ENCODE data around the gene LIN28B. TPM values are rescaled to one million over a fixed set of nuclear protein-coding genes. Genes with fewer than 3 reads are reported as not detected.
"Not testable (repeated sequence)": the region's sequence is repeated elsewhere in the genome, so short reads cannot be mapped to it uniquely, and the experiment has no call there.

Gene LIN28B
- polyA plus RNA-seq, 1 donor from 2014 or later = 19.1 TPM

DNA sequence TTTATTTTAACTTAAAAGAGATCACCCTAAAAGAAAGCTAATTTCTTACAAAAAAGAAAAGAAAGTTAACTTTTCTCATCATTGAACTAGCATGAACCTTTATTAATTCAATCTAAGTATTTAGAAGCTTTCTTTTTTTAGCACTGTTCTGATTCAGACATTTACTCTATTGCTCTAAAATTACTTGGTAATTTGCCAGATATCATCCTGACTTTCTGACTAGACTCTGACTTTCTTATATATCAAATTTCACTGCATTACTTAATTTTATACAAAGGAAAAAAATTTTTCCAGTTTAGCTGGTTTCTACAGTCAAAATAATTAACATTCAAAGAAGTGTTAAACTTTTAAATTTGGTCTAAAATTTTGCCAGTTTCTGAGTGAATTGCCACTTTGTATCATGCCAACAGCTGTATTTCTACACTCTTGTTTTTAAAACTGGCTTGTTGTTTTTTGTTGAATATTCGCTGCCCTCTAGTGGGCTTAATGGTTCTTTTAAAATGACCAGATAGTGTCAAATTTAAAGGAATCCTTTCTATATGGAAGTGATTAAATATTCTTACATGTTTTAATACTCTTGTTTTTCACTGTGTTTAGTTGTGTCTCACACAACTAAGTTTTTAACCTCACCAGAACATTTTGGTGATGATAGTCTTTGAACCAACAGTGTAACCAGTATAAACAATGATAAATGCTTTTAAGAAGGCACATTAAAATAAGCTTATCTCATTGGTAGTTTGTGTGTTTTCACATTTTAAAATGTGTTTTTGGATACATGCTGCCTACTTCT lies 120.9 kb downstream of the LIN28B start:
- Histone ChIP-seq H3K9me3 (ENCODE audit: low read length) (no peaks in the 10 kb centered on the region), H3K27me3 (ENCODE audit: insufficient read depth, low read depth, low read length) (no peaks in the 10 kb centered on the region), H4K20me1 (ENCODE audit: insufficient read depth) (no peaks in the 10 kb centered on the region), H3K4me2 (ENCODE audit: low read length) (no peak overlapping the region), H3K4me3 (ENCODE audit: low read length) (no peak overlapping the region), H3K9me2 (ENCODE audit: insufficient read depth, low read length) (no peaks in the 10 kb centered on the region), H3K79me2 (replicated peaks; ENCODE audit: insufficient read depth, low read length) (peaks cover 12% of the 10 kb centered on the region), H3K36me3 (ENCODE audit: insufficient read depth, low read length) (no peaks in the 10 kb centered on the region), H2AFZ (ENCODE audit: low read depth, low read length) (no peak overlapping the region), H3K9ac (ENCODE audit: low read length) (no peak overlapping the region), H3F3A (ENCODE audit: insufficient read depth, low read length, poor library complexity, severe bottlenecking) (no peaks in the 10 kb centered on the region), H3K27ac (ENCODE audit: low read length) (no peak overlapping the region)
- no peak for TF ChIP-seq MXI1 (conservative IDR thresholded peaks at IDR 0.05; ENCODE audit: poor library complexity, severe bottlenecking)
- TF ChIP-seq RAD21 (conservative IDR thresholded peaks at IDR 0.05) = peak; percentile 80
- peak; percentile 75 for TF ChIP-seq SMC3 (conservative IDR thresholded peaks at IDR 0.05; ENCODE audit: poor library complexity)
- TF ChIP-seq, protein P1, sequence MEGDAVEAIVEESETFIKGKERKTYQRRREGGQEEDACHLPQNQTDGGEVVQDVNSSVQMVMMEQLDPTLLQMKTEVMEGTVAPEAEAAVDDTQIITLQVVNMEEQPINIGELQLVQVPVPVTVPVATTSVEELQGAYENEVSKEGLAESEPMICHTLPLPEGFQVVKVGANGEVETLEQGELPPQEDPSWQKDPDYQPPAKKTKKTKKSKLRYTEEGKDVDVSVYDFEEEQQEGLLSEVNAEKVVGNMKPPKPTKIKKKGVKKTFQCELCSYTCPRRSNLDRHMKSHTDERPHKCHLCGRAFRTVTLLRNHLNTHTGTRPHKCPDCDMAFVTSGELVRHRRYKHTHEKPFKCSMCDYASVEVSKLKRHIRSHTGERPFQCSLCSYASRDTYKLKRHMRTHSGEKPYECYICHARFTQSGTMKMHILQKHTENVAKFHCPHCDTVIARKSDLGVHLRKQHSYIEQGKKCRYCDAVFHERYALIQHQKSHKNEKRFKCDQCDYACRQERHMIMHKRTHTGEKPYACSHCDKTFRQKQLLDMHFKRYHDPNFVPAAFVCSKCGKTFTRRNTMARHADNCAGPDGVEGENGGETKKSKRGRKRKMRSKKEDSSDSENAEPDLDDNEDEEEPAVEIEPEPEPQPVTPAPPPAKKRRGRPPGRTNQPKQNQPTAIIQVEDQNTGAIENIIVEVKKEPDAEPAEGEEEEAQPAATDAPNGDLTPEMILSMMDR (IDR thresholded peaks at IDR 0.05; ENCODE audit: poor library complexity, severe bottlenecking) = peak; percentile 72

DNA sequence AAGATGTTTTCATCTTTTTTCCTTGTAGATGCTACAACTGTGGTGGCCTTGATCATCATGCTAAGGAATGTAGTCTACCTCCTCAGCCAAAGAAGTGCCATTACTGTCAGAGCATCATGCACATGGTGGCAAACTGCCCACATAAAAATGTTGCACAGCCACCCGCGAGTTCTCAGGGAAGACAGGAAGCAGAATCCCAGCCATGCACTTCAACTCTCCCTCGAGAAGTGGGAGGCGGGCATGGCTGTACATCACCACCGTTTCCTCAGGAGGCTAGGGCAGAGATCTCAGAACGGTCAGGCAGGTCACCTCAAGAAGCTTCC lies 121.4 kb downstream of the LIN28B start:
- Histone ChIP-seq H2AFZ (ENCODE audit: low read depth, low read length) (no peak overlapping the region), H3K4me3 (ENCODE audit: low read length) (no peak overlapping the region), H3K27me3 (ENCODE audit: insufficient read depth, low read depth, low read length) (no peaks in the 10 kb centered on the region), H3K9me2 (ENCODE audit: insufficient read depth, low read length) (no peaks in the 10 kb centered on the region), H3K9ac (ENCODE audit: low read length) (no peak overlapping the region), H3F3A (ENCODE audit: insufficient read depth, low read length, poor library complexity, severe bottlenecking) (no peaks in the 10 kb centered on the region), H3K79me2 (replicated peaks; ENCODE audit: insufficient read depth, low read length) (peaks cover 7% of the 10 kb centered on the region), H3K9me3 (ENCODE audit: low read length) (no peaks in the 10 kb centered on the region), H3K27ac (ENCODE audit: low read length) (no peak overlapping the region), H3K36me3 (ENCODE audit: insufficient read depth, low read length) (no peaks in the 10 kb centered on the region), H4K20me1 (ENCODE audit: insufficient read depth) (no peaks in the 10 kb centered on the region), H3K4me2 (ENCODE audit: low read length) (no peak overlapping the region)
- no peak for TF ChIP-seq TAF1 (IDR thresholded peaks at IDR 0.05; ENCODE audit: low read depth)
- TF ChIP-seq, protein P2, sequence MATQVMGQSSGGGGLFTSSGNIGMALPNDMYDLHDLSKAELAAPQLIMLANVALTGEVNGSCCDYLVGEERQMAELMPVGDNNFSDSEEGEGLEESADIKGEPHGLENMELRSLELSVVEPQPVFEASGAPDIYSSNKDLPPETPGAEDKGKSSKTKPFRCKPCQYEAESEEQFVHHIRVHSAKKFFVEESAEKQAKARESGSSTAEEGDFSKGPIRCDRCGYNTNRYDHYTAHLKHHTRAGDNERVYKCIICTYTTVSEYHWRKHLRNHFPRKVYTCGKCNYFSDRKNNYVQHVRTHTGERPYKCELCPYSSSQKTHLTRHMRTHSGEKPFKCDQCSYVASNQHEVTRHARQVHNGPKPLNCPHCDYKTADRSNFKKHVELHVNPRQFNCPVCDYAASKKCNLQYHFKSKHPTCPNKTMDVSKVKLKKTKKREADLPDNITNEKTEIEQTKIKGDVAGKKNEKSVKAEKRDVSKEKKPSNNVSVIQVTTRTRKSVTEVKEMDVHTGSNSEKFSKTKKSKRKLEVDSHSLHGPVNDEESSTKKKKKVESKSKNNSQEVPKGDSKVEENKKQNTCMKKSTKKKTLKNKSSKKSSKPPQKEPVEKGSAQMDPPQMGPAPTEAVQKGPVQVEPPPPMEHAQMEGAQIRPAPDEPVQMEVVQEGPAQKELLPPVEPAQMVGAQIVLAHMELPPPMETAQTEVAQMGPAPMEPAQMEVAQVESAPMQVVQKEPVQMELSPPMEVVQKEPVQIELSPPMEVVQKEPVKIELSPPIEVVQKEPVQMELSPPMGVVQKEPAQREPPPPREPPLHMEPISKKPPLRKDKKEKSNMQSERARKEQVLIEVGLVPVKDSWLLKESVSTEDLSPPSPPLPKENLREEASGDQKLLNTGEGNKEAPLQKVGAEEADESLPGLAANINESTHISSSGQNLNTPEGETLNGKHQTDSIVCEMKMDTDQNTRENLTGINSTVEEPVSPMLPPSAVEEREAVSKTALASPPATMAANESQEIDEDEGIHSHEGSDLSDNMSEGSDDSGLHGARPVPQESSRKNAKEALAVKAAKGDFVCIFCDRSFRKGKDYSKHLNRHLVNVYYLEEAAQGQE (IDR thresholded peaks at IDR 0.05; ENCODE audit: borderline replicate concordance) = no peak
- no peak for TF ChIP-seq MXI1 (conservative IDR thresholded peaks at IDR 0.05; ENCODE audit: poor library complexity, severe bottlenecking)

DNA sequence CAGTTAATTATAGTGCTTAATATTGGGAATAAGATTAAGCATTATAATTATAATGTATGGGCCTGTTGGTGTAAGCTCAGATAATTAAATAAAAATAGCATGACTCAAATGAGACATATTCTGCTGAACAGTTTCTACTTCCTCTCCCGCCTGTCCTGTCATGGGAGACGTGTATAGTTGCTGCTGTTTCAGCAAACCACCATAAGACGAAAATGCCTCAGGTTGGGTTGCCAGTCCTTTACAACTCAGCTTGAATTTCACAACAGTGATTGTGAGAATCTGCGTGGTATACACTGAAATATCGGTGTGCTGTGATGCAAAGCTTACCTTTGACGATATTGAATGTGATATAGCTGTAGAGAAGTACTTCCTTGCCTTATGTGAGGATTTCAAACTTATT lies 123.4 kb downstream of the LIN28B start:
- Histone ChIP-seq H4K20me1 (ENCODE audit: insufficient read depth) (no peaks in the 10 kb centered on the region), H3K9me2 (ENCODE audit: insufficient read depth, low read length) (no peaks in the 10 kb centered on the region), H3K9me3 (ENCODE audit: low read length) (no peaks in the 10 kb centered on the region), H3K9ac (ENCODE audit: low read length) (no peak overlapping the region), H3K27ac (ENCODE audit: low read length) (no peak overlapping the region), H2AFZ (ENCODE audit: low read depth, low read length) (no peak overlapping the region), H3K79me2 (replicated peaks; ENCODE audit: insufficient read depth, low read length) (peaks cover 5% of the 10 kb centered on the region), H3K27me3 (ENCODE audit: insufficient read depth, low read depth, low read length) (no peaks in the 10 kb centered on the region), H3K4me2 (ENCODE audit: low read length) (no peak overlapping the region), H3F3A (ENCODE audit: insufficient read depth, low read length, poor library complexity, severe bottlenecking) (no peaks in the 10 kb centered on the region), H3K36me3 (ENCODE audit: insufficient read depth, low read length) (no peaks in the 10 kb centered on the region), H3K4me3 (ENCODE audit: low read length) (no peak overlapping the region)
- TF ChIP-seq MXI1 (conservative IDR thresholded peaks at IDR 0.05; ENCODE audit: poor library complexity, severe bottlenecking) = no peak

DNA sequence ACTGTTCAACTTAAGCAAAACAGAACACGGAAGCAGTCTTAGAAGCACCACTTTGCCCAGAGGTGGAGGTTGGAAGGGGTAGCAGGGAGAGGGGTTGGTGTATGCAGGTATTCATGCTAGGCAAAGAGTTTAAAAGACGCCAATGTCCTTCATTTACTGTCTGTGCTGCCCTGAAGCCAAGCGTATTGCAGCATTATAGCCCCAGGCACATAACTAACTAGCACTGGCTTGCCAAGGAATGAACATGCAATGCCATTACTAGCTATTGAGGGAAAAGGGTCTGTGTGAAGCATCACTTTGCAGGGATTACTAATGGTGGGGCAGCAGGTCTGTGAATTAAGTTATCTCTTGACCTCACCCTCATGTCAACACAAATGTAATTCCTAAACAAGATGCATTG lies 124.8 kb downstream of the LIN28B start:
- not testable (repeated sequence) for H3K9me3 ChIP-seq (ENCODE audit: low read length); H3K4me2 ChIP-seq (ENCODE audit: low read length); H3K27ac ChIP-seq (ENCODE audit: low read length)

More for the DNA sequence above, 124.8 kb downstream of the LIN28B start:
- not testable (repeated sequence) for H3F3A ChIP-seq (ENCODE audit: insufficient read depth, low read length, poor library complexity, severe bottlenecking); H3K4me3 ChIP-seq (ENCODE audit: low read length); H3K36me3 ChIP-seq (ENCODE audit: insufficient read depth, low read length); H3K9me2 ChIP-seq (ENCODE audit: insufficient read depth, low read length); H3K9ac ChIP-seq (ENCODE audit: low read length); H4K20me1 ChIP-seq (ENCODE audit: insufficient read depth); H2AFZ ChIP-seq (ENCODE audit: low read depth, low read length); H3K79me2 ChIP-seq (replicated peaks; ENCODE audit: insufficient read depth, low read length); H3K27me3 ChIP-seq (ENCODE audit: insufficient read depth, low read depth, low read length)

Measured in neural cell (in vitro differentiated cells).